Left lung (tissue), 10 donors: ENCODE measurements around the gene KIF3A. TPM values are rescaled to one million over a fixed set of nuclear protein-coding genes. Genes with fewer than 3 reads are reported as not detected.
A peak's percentile ranks its signal among the peaks of the same experiment; 100 is the strongest.

ENCODE experiments used
- ATAC-seq: fragments of 200-7000 bp; cut with Tn5 transposase; one replicate; pipeline ENCODE4 v1.9.1; 2020; ENCODE audit warnings: moderate library complexity
- DNase-seq, 4 donors: peaks; one replicate each; pipeline ENCODE4 v3.0.0-alpha.2; 2013 to 2020
- H3K27ac ChIP-seq, 2 donors: fragments of 200-600 bp; sonication (generic) in 1 of 2; one replicate each; pipeline versions ENCODE4 v1.5.0 to v1.8.0; 2020 to 2021
- H3K27me3 ChIP-seq, 2 donors: fragments of 200-600 bp; sonication (generic) in 1 of 2; one replicate each; pipeline versions ENCODE4 v1.5.0 to v1.8.0; 2020 to 2021
- H3K36me3 ChIP-seq, 2 donors: fragments of 200-600 bp; sonication (generic) in 1 of 2; one replicate each; pipeline versions ENCODE4 v1.5.0 to v1.8.0; 2020 to 2021
- H3K4me1 ChIP-seq, 2 donors: fragments of 200-600 bp; one replicate each; pipeline ENCODE4 v1.8.0; 2021
- H3K4me3 ChIP-seq, 2 donors: fragments of 200-600 bp; sonication (generic) in 1 of 2; one replicate each; pipeline versions ENCODE4 v1.5.0 to v1.8.0; 2020 to 2021; ENCODE audit warnings: mild to moderate bottlenecking in 1 of 2
- H3K9me3 ChIP-seq, 2 donors: fragments of 200-600 bp; sonication (generic) in 1 of 2; one replicate each; pipeline versions ENCODE4 v1.5.0 to v1.8.0; 2020 to 2021
- intact Hi-C, 2 donors: fragments of 100-400 bp; cut with DNase I; formaldehyde crosslinking; loops; one replicate each; pipeline versions ENCODE4 v1.11.2 to v1.14.2; 2022
- polyA plus RNA-seq, 6 donors: library from polyadenylated mRNA; unstranded; fragments of 120-200 nt; gene quantifications; one replicate each; pipeline ENCODE4 v1.2.1, GENCODE V29; 2013; ENCODE audit not compliant: insufficient read length in 6 of 6
- total RNA-seq, 2 donors: library from RNA; stranded (reverse); fragmentation: NEBNext Ultra II Directional; extraction: Animal tissue kit (Norgen Biotek cat#: 25700); gene quantifications; one replicate each; pipeline ENCODE4 v1.2.1, GENCODE V29; 2021
- TF ChIP-seq, protein P1 (sequence below), 2 donors: fragments of 200-600 bp; sonication (generic) in 1 of 2; IDR thresholded peaks; one replicate each; pipeline versions ENCODE4 v1.5.0 to v1.8.0; 2021; ENCODE audit warnings: antibody characterized with exemption in 2 of 2
- donor health status: DM: no; HTN: yes; CAD: no.
- donor health status: DM: no; HTN: no; CAD: no.

Gene KIF3A
- total and polyA plus RNA-seq, 8 donors = 8.9 to 30.4 (median 25.5) TPM

DNA sequence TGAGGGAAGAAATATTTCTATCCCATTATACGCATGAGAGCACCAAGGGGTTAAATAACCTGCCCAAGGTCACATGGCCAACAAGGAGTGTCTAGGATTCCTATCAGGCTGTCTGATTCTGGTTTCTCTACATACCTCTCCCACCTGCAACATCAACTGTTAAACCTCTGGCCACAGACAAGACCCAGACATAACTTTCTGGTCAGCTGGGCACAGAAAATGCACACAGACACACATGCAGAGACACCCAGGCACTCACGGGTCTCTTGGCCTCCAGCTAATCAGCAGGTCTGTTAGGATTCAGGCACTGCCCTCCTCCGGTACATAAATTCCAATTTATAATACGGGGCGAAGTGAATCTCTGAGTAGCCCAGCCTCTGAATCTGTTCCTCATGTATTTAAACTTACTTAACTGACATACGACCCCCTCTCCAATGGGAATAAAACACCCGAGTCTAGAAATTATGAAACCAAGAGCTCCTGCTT, 38.2 kb upstream of the KIF3A start:
- TF ChIP-seq, protein P1, sequence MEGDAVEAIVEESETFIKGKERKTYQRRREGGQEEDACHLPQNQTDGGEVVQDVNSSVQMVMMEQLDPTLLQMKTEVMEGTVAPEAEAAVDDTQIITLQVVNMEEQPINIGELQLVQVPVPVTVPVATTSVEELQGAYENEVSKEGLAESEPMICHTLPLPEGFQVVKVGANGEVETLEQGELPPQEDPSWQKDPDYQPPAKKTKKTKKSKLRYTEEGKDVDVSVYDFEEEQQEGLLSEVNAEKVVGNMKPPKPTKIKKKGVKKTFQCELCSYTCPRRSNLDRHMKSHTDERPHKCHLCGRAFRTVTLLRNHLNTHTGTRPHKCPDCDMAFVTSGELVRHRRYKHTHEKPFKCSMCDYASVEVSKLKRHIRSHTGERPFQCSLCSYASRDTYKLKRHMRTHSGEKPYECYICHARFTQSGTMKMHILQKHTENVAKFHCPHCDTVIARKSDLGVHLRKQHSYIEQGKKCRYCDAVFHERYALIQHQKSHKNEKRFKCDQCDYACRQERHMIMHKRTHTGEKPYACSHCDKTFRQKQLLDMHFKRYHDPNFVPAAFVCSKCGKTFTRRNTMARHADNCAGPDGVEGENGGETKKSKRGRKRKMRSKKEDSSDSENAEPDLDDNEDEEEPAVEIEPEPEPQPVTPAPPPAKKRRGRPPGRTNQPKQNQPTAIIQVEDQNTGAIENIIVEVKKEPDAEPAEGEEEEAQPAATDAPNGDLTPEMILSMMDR (IDR thresholded peaks at IDR 0.05) = no peak
- intact Hi-C loops = no loop called here
- peaks cover 14 to 35% of the 10 kb centered on the region in 2 donors for H3K4me1 ChIP-seq
- ATAC-seq (peak; percentile 22), DNase-seq (no peak)
- no peaks in the 10 kb centered on the region for H3K36me3 ChIP-seq
- peaks cover 0 to 57% of the 10 kb centered on the region in 2 donors for H3K27me3 ChIP-seq
- peak overlapping the region in 1 of 2 donors; percentile 71 for H3K4me3 ChIP-seq
- no peak overlapping the region for H3K27ac ChIP-seq
- H3K9me3 ChIP-seq = no peaks in the 10 kb centered on the region

DNA sequence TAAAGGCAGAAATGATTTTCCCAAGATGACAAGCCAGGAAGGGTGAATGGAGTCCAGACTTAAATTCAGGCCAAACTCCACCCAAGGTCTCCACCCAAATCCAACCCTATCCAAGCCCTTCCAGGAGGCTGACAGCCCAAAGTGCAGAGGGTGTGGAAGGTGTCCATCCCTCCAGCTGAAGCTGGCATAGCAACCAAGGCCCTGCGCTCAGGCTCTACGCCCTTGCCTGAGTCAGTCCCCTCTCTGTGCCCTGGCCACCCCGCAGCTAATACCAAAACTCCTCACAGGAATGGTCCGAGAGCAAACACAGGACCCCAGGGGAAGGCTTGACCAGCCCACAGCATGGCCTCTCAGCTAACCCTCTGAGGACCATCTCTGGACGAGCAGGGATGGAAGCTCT, 37.5 kb upstream of the KIF3A start:
- peaks cover 14 to 35% of the 10 kb centered on the region in 2 donors for H3K4me1 ChIP-seq
- TF ChIP-seq, protein P1 (IDR thresholded peaks at IDR 0.05) = no peak
- ATAC-seq (no peak), DNase-seq (no peak)
- no peak overlapping the region for H3K27ac ChIP-seq
- H3K27me3 ChIP-seq = peaks cover 0 to 52% of the 10 kb centered on the region in 2 donors
- intact Hi-C loops = no loop called here
- no peak overlapping the region for H3K4me3 ChIP-seq
- H3K36me3 ChIP-seq = no peaks in the 10 kb centered on the region
- H3K9me3 ChIP-seq = no peaks in the 10 kb centered on the region

DNA sequence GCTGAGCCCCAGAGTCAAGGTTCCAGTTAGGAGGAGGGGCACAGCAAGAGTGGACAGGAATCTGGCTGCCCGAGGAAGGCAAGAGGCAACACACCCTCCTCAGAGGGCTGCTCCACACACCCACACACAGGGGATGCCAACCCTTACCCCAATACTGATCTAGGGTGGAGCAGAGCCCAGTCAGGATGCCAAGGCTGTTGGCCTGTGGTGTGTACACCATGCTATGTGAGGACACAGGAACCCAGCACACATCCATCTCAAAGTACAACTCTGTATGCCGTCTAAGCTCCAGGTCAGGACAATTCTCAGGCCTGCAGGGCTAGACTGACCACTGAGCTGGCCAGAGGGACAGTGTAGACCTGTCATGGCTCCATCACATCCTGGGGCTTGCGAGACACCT, 37.1 kb upstream of the KIF3A start:
- TF ChIP-seq, protein P1 (IDR thresholded peaks at IDR 0.05) = no peak
- H3K27ac ChIP-seq = no peak overlapping the region
- ATAC-seq = no peak

DNA sequence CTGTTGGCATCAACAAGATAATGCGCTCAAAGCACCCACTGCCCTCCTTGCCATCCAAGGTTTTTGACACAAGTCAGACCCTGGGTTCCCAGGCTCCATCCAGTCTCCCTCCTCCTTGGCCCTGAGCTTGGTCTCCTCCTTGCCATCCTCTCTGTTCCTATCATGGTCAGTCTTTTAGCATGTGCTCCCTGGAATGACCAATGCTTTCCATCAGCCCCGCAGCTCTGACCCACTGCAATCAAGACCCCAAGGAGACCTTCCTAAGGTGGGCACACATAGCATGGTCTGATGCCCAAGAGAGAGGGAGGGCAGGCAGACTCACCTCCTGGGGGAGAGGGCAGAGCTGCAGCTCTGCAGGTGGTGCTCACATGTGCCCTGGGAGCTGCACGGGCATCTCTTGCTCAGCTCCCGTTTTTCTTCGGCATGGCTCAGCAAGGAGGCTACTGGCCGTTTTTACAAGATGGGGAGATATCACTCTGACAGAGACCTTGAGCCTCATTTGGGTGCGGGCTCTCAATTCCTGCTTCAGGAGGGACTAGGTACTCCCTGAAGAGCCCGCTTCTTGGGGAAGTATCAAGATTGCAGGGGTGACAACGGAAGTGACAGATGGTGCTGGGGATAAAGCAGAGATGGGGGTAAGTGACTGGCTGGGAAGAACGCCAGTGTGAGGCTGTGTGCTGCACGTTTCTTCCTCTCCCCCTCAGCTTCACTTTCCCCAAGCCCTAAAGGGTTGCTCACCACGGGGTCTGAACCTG, 36.4 kb upstream of the KIF3A start:
- Histone ChIP-seq H3K4me1 (peaks cover 14 to 35% of the 10 kb centered on the region in 2 donors), H3K9me3 (no peaks in the 10 kb centered on the region), H3K4me3 (no peak overlapping the region), H3K27ac (no peak overlapping the region), H3K27me3 (peaks cover 0 to 41% of the 10 kb centered on the region in 2 donors), H3K36me3 (no peaks in the 10 kb centered on the region)
- no peak for ATAC-seq
- intact Hi-C loops = no loop called here
- TF ChIP-seq, protein P1 (IDR thresholded peaks at IDR 0.05) = no peak
- DNase-seq = no peak

More for the DNA sequence above, 37.1 kb upstream of the KIF3A start:
- no peak for DNase-seq
- Histone ChIP-seq H3K9me3 (no peaks in the 10 kb centered on the region), H3K4me1 (peaks cover 14 to 35% of the 10 kb centered on the region in 2 donors), H3K4me3 (no peak overlapping the region), H3K36me3 (no peaks in the 10 kb centered on the region), H3K27me3 (peaks cover 0 to 47% of the 10 kb centered on the region in 2 donors)
- intact Hi-C loops = no loop called here

DNA sequence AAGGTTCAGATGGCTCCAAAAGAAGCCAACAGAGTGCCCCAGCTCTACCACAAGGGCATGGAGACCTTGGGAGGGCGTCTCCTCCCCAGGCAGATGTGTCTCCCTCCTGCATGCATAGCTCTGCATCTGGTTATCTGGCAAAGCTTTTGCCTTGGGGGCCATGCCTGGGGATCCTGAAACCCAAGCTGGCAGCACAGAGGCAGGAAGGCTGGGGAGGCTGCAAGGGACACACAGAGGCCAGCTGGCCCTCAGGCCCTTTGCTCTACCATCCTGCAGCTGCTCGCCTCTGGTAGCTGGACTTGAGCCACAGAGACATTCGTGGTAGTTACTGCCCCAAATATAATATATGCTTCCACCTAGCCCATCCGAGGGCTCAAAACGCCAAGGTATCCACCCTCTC, 35.8 kb upstream of the KIF3A start:
- Histone ChIP-seq H3K4me3 (no peak overlapping the region), H3K4me1 (peaks cover 18 to 41% of the 10 kb centered on the region in 2 donors), H3K27ac (no peak overlapping the region), H3K9me3 (no peaks in the 10 kb centered on the region), H3K27me3 (peaks cover 0 to 34% of the 10 kb centered on the region in 2 donors), H3K36me3 (no peaks in the 10 kb centered on the region)
- TF ChIP-seq, protein P1 (IDR thresholded peaks at IDR 0.05) = no peak
- intact Hi-C loops = no loop called here
- ATAC-seq (no peak), DNase-seq (no peak)
